ENCODE data around the gene CSTF3.
"Not testable (repeated sequence)": the region's sequence is repeated elsewhere in the genome, so short reads cannot be mapped to it uniquely, and the experiment has no call there.

CSTF3 gene

GRCh38 chr11:33059331-33060007, 101.8 kb downstream of the CSTF3 start:
- no peak for DNase-seq (ENCODE audit: low read depth)
- no peak for TF ChIP-seq CTCF (IDR thresholded peaks at IDR 0.05; ENCODE audit: control insufficient read depth, extremely low read depth, insufficient read depth)
- no peak overlapping the region for H3K4me3 ChIP-seq (ENCODE audit: low read depth, low read length)

- DNase-seq (ENCODE audit: low read depth): no peak
- no peak for TF ChIP-seq CTCF (IDR thresholded peaks at IDR 0.05; ENCODE audit: control insufficient read depth, extremely low read depth, insufficient read depth)
- no peak overlapping the region for H3K4me3 ChIP-seq (ENCODE audit: low read depth, low read length)
These were observed 104.0 kb downstream of the CSTF3 start for GRCh38 chr11:33057284-33057683.

- no peak for DNase-seq (ENCODE audit: low read depth)
- H3K4me3 ChIP-seq (ENCODE audit: low read depth, low read length): no peak overlapping the region
- no peak for TF ChIP-seq CTCF (IDR thresholded peaks at IDR 0.05; ENCODE audit: control insufficient read depth, extremely low read depth, insufficient read depth)
These were observed 105.9 kb downstream of the CSTF3 start for GRCh38 chr11:33055375-33055774.

- no peak for TF ChIP-seq CTCF (IDR thresholded peaks at IDR 0.05; ENCODE audit: control insufficient read depth, extremely low read depth, insufficient read depth)
- DNase-seq (ENCODE audit: low read depth): no peak
These were observed 109.0 kb downstream of the CSTF3 start for GRCh38 chr11:33052231-33052630.

GRCh38 chr11:33049565-33050408, 111.5 kb downstream of the CSTF3 start:
- not testable (repeated sequence) for H3K4me3 ChIP-seq (ENCODE audit: low read depth, low read length); DNase-seq (ENCODE audit: low read depth)

More at GRCh38 chr11:33052231-33052630, 109.0 kb downstream of the CSTF3 start:
- no peak overlapping the region for H3K4me3 ChIP-seq (ENCODE audit: low read depth, low read length)

GRCh38 chr11:33048701-33049100, 112.6 kb downstream of the CSTF3 start:
- H3K4me3 ChIP-seq (ENCODE audit: low read depth, low read length); DNase-seq (ENCODE audit: low read depth): not testable (repeated sequence)

- no peak for DNase-seq (ENCODE audit: low read depth)
- no peak overlapping the region for H3K4me3 ChIP-seq (ENCODE audit: low read depth, low read length)
- TF ChIP-seq CTCF (IDR thresholded peaks at IDR 0.05; ENCODE audit: control insufficient read depth, extremely low read depth, insufficient read depth): no peak
These were observed 115.6 kb downstream of the CSTF3 start for GRCh38 chr11:33045551-33046255.
